GM21717 (cell line): Measurements from ENCODE around the gene TMEM202.
"Not testable (repeated sequence)": the region's sequence is repeated elsewhere in the genome, so short reads cannot be mapped to it uniquely, and the experiment has no call there.

ENCODE experiments used
- ATAC-seq: cut with Tn5 transposase; IDR thresholded peaks from one replicate; pipeline ENCODE4 v1.9.1; 2021; ENCODE audit warnings: mild to moderate bottlenecking, moderate library complexity; ENCODE audit not compliant: unreplicated experiment

The TMEM202 gene

DNA sequence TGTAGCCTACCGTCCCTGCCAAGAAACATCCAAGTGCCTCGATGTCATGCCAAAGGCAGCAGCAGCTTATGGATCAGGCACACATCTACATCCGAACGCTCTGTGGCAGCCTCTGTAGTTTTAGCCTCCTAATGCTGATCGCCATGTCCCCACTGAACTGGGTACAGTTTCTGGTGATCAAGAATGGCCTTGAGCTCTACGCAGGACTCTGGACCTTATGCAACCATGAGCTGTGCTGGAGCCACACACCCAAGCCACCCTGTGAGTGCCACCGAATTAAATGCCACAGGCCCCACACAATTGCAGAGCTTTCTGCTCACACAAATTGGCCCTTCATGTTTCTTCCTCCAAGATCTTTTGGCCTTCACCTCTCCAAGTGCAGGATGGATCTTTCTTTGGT lies 543 bp downstream of the TMEM202 start:
- ATAC-seq, result no peak

- no peak for ATAC-seq
Observed at GRCh38 chr15:72402726-72403125, 4.6 kb downstream of the TMEM202 start.

GRCh38 chr15:72404356-72404755 lies 6.3 kb downstream of the TMEM202 start:
- no peak for ATAC-seq

- ATAC-seq, result no peak
Observed at GRCh38 chr15:72404841-72405240, 6.7 kb downstream of the TMEM202 start.

DNA sequence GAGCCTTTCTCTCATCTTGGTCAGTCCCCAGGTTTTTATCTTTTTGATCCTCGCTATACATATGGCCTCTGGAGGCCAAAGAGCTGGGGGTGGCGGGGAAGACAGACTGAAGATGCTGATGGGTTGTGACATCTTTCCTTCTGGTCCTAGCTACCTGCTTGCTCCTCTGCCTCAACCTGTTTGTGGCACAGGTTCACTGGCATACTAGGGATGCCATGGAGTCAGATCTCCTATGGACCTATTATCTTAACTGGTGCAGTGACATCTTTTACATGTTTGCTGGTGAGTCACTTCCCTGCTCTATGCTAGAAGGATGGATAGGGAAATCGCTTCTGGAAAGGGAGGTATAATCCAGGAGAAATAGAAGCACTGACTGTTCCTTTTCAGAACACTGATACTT lies 8.8 kb downstream of the TMEM202 start:
- no peak for ATAC-seq

DNA sequence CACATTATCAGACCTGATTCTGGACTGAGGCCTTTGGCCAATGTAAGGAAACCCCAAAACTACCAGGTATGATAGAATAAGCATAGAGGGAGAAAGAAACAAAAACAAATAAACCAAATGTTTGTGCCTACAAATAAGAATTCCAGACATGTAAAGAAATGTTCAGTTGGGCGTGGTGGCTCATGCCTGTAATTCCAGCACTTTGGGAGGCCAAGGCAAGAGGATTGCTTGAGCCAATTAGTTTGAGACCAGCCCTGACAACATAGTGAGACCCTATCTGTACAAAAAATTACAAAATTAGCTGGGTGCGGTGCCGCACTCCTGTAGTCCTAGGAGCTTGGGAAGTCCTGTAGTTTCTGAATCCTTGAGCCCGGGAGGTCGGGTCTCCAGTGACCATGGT lies 13.0 kb downstream of the TMEM202 start:
- no peak for ATAC-seq

GRCh38 chr15:72411544-72411943 lies 13.4 kb downstream of the TMEM202 start:
- no peak for ATAC-seq

- not testable (repeated sequence) for ATAC-seq
Observed at GRCh38 chr15:72413337-72413736, 15.2 kb downstream of the TMEM202 start.

- ATAC-seq, result no peak
Observed at GRCh38 chr15:72415304-72415703, 17.2 kb downstream of the TMEM202 start.

DNA sequence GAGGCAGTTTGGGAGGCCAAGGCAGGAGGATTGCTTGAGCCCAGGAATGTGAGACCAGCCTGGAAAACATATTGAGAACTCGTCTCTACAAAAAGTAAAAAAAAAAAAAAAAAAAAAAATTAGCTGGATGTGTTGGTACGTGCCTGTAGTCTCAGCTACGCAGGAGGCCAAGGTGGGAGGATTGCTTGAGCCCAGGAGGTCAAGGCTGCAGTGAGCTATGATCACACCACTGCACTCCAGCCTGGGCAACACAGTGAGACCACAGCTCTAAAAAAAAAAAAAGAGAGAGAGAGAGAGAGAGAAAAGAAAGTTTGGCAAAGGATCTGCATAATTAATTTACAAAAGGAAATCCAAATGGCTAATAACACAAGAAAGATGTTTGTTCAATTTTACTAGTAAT lies 21.7 kb downstream of the TMEM202 start:
- not testable (repeated sequence) for ATAC-seq

GRCh38 chr15:72420576-72420975 lies 22.5 kb downstream of the TMEM202 start:
- ATAC-seq, result no peak

- no peak for ATAC-seq
Observed at GRCh38 chr15:72421484-72421883, 23.4 kb downstream of the TMEM202 start.

DNA sequence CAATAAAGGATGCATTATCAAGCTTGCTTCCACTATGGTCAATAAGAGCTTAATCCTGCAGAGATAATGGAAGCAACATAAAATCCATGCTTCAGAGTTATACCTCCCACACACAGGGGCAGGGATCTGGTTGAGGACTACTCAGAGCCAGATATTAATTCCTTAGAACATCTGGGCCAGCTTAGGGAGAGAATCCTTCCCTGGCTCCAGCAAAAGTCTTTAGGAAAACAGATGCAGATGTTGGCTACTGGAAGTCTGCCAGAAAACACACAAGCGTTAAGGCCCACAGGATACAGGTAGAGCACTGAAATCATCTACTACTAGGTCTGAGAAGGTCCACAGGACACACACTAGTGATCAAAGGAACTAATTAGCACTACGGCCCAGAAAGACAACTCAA lies 25.2 kb downstream of the TMEM202 start:
- no peak for ATAC-seq

- ATAC-seq, result no peak
Observed at GRCh38 chr15:72426753-72427152, 28.6 kb downstream of the TMEM202 start.

GRCh38 chr15:72437650-72438316 lies 39.7 kb downstream of the TMEM202 start:
- ATAC-seq, result no peak

DNA sequence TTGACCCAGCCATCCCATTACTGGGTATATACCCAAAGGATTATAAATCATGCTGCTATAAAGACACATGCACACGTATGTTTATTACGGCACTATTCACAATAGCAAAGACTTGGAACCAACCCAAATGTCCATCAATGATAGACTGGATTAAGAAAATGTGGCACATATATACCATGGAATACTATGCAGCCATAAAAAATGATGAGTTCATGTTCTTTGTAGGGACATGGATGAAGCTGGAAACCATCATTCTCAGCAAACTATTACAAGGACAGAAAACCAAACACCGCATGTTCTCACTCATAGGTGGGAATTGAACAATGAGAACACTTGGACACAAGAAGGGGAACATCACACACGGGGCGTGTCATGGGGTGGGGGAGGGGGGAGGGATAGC lies 44.7 kb downstream of the TMEM202 start:
- not testable (repeated sequence) for ATAC-seq

DNA sequence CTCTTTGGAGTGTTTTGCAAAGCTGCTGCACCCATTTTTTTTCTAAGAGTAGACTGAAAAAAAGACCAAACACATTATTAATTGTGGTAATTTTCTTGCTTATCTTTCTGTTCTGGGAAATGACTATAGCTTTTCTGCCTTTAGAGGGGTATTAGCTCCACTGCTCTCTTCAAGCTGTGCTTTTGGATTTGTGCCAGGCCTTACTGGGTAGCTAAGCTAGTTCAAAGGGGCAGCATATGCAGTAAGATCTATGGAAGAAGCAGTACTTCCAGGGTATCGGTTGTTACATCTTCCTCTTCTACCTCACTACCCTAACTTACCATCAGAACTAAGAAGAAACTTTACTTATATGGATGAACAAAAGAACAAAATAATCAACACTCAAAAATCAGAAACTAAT lies 47.3 kb downstream of the TMEM202 start:
- ATAC-seq, result no peak

GRCh38 chr15:72450805-72451204 lies 52.7 kb downstream of the TMEM202 start:
- no peak for ATAC-seq

GRCh38 chr15:72451224-72451623 lies 53.1 kb downstream of the TMEM202 start:
- ATAC-seq, result no peak

- ATAC-seq, result no peak
Observed at GRCh38 chr15:72456684-72457083, 58.6 kb downstream of the TMEM202 start.
